NCI-H226 (cell line): ENCODE measurements around the gene RBM6.
"Not testable (repeated sequence)": the region's sequence is repeated elsewhere in the genome, so short reads cannot be mapped to it uniquely, and the experiment has no call there.

Experiments
- DNase-seq: peaks from one replicate; pipeline ENCODE4 v3.0.0-alpha.2; 2015

RBM6 gene

GRCh38 chr3:49914906-49915305 lies 25.0 kb upstream of the RBM6 start:
- DNase-seq = no peak

- peak; percentile 45 for DNase-seq
These were observed 23.3 kb upstream of the RBM6 start for GRCh38 chr3:49916686-49917085.

DNA sequence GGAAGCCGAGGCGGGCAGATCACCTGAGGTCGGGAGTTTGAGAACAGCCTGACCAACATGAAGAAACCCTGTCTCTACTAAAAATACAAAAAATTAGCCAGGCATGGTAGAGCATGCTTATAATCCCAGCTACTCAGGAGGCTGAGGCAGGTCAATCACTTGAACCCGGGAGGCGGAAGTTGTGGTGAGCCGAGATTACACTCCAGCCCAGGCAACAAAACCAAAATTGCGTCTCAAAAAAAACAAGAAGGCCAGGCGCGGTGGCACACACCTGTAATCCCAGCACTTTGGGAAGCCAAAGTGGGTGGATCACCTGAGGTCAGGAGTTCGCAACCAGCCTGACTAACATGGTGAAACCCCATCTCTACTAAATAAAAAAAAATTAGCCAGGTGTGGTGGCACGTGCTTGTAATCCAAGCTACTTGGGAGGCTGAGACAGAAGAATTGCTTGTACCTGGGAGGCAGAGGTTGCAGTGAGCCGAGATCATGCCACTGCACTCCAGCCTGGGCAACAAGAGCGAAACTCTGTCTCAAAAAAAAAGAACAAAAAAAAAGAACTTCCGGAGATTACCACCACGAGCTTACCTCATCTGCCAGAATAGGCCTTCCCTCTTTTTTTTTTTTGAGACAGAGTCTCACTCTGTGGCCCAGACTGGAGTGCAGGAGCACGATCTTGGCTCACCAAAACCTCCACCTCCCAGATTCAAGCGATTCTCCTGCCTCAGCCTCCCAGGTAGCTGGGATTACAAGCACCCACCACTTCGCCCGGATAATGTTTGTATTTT lies 22.0 kb upstream of the RBM6 start:
- DNase-seq = not testable (repeated sequence)

DNA sequence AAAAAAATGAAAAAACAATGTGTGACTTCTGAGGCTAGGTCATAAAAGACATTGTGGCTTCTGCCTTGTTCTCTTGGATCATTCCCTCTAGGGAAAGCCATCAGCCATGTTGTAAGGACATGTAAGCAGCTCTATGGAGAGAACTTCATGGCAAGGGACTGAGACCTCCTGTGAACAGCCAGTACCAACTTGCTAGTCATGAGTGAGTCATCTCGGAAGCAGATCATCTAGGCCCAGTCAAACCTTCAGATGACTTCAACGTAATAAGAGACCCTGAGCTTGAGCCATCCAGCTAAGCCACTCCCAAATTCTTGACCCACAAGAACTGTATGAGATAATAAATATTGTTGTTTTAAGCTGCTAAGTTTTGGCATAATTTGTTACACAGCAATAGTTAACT lies 15.3 kb upstream of the RBM6 start:
- DNase-seq = peak; percentile 55

DNA sequence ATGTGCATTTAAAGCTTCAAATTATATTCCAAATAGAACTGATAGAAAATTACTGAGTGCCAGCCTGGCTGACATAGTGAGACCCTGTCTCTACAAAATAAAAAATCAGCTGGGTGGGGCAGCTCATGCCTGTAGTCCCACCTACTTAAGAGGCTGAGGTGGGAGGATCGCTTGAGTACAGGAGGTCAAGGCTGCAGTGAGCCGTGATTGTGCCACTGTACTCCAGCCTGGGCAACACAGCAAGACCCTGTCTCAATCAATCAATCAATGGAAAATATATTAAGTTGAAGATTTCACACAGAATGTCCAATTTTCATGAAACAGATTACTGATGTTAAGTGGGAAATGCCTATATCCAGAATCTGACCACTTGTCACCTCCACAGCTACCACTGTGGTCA lies 14.5 kb upstream of the RBM6 start:
- DNase-seq = no peak

- DNase-seq = no peak
These were observed 13.7 kb upstream of the RBM6 start for GRCh38 chr3:49926117-49926728.

DNA sequence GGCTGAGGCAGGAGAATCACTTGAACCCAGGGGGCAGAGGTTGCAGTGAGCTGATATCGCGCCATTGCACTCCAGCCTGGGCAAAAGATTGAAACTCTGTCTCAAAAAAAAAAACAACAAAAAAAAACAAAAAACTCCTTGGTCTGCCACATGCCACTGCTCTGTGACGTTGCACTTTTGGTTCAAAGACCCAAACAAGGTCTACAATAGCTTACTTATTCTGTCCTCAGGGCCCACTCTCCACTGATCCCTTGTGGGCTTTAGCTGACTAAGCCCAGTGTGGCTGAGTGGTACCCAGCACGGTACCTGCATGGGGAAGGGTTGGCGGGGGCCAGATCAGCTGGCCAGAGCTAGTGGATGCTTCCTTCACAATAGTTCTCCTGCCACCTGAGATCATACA lies 12.2 kb upstream of the RBM6 start:
- no peak for DNase-seq

GRCh38 chr3:49928481-49929017 lies 11.4 kb upstream of the RBM6 start:
- DNase-seq = no peak

GRCh38 chr3:49929291-49930167 lies 10.4 kb upstream of the RBM6 start, which contains the start of gene MON1A:
Gene MON1A (minus strand): TSS chr3:49929811. CDS start chr3:49913346, 16,465 bp downstream.
- DNase-seq = peak; percentile 86

DNA sequence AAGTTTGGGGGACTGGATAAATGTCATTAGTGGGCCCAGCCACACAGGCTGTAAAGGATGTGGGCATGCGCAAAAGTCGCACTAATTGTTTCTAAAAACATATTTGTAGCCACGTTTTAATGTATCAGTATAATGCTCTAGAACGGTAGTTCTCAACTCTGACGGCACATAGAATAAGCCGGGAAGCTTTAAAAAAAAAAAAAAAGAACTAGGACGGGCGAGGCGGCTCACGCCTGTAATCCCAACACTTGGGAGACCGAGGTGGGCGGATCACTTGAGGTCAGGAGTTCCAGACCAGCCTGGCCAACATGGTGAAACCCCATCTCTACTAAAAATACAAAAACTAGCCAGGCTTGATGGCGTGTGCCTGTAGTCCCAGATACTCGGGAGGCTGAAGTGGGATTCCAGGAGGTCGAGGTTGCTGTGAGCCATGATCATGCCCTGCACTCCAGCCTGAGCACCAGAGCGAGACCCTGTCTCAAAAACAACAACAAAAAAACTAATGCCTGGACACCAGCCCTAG lies 9.7 kb upstream of the RBM6 start:
- no peak for DNase-seq

DNA sequence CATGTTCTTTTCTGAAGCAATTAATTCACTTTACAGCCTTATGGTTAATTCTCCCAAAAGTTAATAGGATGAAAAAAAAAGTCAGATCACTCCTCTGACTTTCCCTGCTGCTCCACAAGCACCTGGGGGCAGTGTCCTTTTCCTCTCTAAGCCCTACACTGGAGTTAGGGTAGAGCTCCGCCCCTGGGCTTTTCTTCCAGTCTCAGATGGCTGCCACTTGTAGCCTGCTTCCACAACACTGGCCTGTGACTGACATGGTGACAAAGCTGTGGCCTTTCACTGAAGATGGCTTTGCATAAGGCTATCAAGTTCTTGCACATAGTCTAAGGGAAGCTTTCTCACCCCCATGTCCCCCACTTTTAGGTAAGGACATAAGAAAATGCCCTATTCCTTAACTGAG lies 9.0 kb upstream of the RBM6 start:
- no peak for DNase-seq

- not testable (repeated sequence) for DNase-seq
These were observed 7.7 kb upstream of the RBM6 start for GRCh38 chr3:49932281-49932680.

GRCh38 chr3:49937090-49937489 lies 2.9 kb upstream of the RBM6 start:
- DNase-seq = no peak

- DNase-seq = no peak
These were observed 808 bp downstream of the RBM6 start for GRCh38 chr3:49940667-49941249.

DNA sequence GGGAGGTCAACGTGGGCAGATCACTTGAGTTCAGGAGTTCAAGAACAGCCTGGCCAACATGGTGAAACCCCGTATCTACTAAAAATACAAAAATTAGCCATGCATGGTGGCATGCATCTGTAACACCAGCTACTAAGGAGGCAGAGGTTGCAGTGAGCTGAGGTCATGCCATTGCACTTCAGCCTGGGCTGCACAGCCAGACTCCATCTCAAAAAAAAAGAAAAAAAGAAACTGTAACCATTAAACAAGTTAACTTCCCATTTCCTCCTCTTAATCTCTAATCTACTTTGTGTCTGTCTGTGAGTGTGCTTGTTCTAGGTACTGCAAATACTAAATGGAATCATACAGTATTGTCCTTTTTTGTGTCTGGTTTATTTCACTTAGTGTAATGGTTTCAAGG lies 2.7 kb downstream of the RBM6 start:
- DNase-seq = no peak

- no peak for DNase-seq
These were observed 13.0 kb downstream of the RBM6 start for GRCh38 chr3:49952924-49953323.

- DNase-seq = no peak
These were observed 15.7 kb downstream of the RBM6 start for GRCh38 chr3:49955636-49956035.

GRCh38 chr3:49966233-49966942 lies 26.4 kb downstream of the RBM6 start:
- peak; percentile 39 for DNase-seq

DNA sequence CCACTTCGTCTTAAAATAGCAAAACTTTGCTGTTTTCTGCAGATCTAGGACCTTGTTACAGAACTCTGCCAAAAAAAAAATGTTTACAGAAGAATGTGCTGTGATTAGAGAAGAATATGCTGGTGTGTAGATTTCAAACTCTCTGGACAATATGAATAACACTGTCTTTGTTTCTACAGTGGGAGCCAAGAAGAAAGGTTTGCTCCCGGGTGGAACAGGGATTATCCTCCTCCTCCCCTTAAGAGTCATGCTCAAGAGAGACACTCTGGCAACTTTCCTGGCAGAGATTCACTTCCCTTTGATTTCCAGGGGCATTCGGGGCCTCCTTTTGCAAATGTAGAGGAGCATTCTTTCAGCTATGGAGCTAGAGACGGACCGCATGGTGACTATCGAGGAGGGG lies 27.3 kb downstream of the RBM6 start:
- DNase-seq = no peak

DNA sequence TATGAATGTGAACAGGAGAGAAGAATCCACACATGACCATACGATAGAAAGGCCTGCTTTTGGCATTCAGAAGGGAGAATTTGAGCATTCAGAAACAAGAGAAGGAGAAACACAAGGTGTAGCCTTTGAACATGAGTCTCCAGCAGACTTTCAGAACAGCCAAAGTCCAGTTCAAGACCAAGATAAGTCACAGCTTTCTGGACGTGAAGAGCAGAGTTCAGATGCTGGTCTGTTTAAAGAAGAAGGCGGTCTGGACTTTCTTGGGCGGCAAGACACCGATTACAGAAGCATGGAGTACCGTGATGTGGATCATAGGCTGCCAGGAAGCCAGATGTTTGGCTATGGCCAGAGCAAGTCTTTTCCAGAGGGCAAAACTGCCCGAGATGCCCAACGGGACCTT lies 28.4 kb downstream of the RBM6 start:
- DNase-seq = no peak

GRCh38 chr3:49972656-49973055 lies 32.7 kb downstream of the RBM6 start:
- no peak for DNase-seq

GRCh38 chr3:49976942-49977341 lies 37.0 kb downstream of the RBM6 start:
- no peak for DNase-seq
